Glutamatergic neuron (in vitro differentiated cells): ENCODE results near the gene HYAL1. TPM values are rescaled to one million over a fixed set of nuclear protein-coding genes. Genes with fewer than 3 reads are reported as not detected.

Experiments
- DNase-seq: peaks from one replicate; pipeline ENCODE4 v3.0.0; 2022
- H3K27ac Mint-ChIP-seq: one replicate; pipeline ENCODE4 v1.8.0; 2020; ENCODE audit warnings: mild to moderate bottlenecking, mixed read lengths, inconsistent platforms; ENCODE audit not compliant: unreplicated experiment
- H3K27me3 Mint-ChIP-seq: one replicate; pipeline ENCODE4 v1.8.0; 2020; ENCODE audit warnings: mild to moderate bottlenecking, moderate library complexity, mixed read lengths, inconsistent platforms; ENCODE audit not compliant: unreplicated experiment
- H3K36me3 Mint-ChIP-seq: one replicate; pipeline ENCODE4 v1.8.0; 2020; ENCODE audit warnings: mild to moderate bottlenecking, mixed read lengths, inconsistent platforms; ENCODE audit not compliant: unreplicated experiment
- H3K4me1 Mint-ChIP-seq: one replicate; pipeline ENCODE4 v1.8.0; 2020; ENCODE audit warnings: mild to moderate bottlenecking, low read depth, mixed read lengths, inconsistent platforms; ENCODE audit not compliant: unreplicated experiment
- H3K4me3 Mint-ChIP-seq: one replicate; pipeline ENCODE4 v1.8.0; 2020; ENCODE audit warnings: mild to moderate bottlenecking, mixed read lengths, inconsistent platforms; ENCODE audit not compliant: unreplicated experiment
- H3K9me3 Mint-ChIP-seq: one replicate; pipeline ENCODE4 v1.8.0; 2020; ENCODE audit warnings: mild to moderate bottlenecking, moderate library complexity, mixed read lengths, inconsistent platforms; ENCODE audit not compliant: unreplicated experiment
- total RNA-seq: library from RNA; stranded (reverse); fragmentation: NEBNext Ultra II Directional; extraction: Animal tissue kit (Norgen Biotek cat#: 25700); gene quantifications from one replicate; pipeline ENCODE4 v1.2.1, GENCODE V29; 2021; ENCODE audit not compliant: unreplicated experiment
- TF ChIP-seq, protein P1 (sequence below): fragments of 200-600 bp; sonication (generic); IDR thresholded peaks from one replicate; pipeline ENCODE4 v1.5.0; 2021; ENCODE audit not compliant: partially characterized antibody, unreplicated experiment

The HYAL1 gene
- total RNA-seq, 1 donor from 2014 or later = 0.96 TPM

DNA sequence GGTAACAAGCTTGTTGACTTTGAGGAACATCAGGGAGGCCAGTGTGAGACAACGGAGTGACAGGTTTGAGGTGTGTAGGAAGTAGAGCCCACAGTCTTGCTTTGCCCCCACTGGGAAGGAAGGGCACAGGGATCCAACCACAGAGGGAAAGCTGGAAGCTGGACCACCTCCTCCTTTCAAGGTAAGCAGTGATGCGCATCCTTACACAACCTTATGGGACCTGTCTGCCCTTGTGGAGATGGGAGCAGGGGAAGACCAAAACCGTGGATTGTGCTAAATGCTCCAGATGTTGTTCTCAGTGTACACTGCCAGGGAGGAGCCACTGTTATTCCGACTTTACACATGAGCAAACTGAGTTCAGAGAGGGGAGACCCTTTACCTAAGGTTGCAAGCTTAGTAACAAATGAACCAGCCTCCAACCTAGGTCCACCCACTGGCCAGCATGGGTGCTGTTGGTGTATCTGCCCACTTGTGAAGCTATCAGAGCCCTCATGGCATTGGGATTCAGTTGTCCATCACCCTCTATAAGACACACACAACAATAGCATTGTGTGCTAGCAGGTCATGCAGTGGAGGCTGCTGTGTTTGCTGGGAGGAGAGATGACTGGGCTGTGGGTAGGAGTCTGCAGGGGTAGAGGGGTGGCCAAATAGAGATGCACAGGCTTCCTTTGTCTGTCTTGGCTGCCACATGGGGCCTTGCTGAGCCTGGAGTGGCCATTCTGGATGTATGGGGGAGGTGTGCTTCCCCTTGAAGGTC lies 25.1 kb downstream of the HYAL1 start:
- Mint-ChIP-seq H3K27ac (no peak overlapping the region), H3K36me3 (no peaks in the 10 kb centered on the region), H3K4me1 (no peaks in the 10 kb centered on the region), H3K9me3 (peaks cover 4% of the 10 kb centered on the region), H3K27me3 (peaks cover 12% of the 10 kb centered on the region), H3K4me3 (no peak overlapping the region)
- TF ChIP-seq, protein P1, sequence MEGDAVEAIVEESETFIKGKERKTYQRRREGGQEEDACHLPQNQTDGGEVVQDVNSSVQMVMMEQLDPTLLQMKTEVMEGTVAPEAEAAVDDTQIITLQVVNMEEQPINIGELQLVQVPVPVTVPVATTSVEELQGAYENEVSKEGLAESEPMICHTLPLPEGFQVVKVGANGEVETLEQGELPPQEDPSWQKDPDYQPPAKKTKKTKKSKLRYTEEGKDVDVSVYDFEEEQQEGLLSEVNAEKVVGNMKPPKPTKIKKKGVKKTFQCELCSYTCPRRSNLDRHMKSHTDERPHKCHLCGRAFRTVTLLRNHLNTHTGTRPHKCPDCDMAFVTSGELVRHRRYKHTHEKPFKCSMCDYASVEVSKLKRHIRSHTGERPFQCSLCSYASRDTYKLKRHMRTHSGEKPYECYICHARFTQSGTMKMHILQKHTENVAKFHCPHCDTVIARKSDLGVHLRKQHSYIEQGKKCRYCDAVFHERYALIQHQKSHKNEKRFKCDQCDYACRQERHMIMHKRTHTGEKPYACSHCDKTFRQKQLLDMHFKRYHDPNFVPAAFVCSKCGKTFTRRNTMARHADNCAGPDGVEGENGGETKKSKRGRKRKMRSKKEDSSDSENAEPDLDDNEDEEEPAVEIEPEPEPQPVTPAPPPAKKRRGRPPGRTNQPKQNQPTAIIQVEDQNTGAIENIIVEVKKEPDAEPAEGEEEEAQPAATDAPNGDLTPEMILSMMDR = no peak
- no peak for DNase-seq

DNA sequence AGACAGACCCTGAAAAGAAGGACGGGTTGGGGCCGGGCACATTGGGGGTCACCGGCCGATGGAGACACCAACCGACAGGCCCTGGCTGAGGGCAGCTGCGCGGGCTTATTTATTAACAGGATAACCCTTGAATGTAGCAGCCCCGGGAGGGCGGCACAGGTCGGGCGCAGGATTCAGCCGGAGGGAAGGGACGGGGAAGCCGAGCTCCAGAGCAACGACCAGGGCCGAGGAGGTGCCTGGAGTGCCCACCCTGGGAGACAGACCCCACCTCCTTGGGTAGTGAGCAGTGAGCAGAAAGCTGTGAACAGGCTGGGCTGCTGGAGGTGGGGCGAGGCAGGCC lies 26.6 kb downstream of the HYAL1 start:
- peaks cover 10% of the 10 kb centered on the region for H3K27me3 Mint-ChIP-seq

DNA sequence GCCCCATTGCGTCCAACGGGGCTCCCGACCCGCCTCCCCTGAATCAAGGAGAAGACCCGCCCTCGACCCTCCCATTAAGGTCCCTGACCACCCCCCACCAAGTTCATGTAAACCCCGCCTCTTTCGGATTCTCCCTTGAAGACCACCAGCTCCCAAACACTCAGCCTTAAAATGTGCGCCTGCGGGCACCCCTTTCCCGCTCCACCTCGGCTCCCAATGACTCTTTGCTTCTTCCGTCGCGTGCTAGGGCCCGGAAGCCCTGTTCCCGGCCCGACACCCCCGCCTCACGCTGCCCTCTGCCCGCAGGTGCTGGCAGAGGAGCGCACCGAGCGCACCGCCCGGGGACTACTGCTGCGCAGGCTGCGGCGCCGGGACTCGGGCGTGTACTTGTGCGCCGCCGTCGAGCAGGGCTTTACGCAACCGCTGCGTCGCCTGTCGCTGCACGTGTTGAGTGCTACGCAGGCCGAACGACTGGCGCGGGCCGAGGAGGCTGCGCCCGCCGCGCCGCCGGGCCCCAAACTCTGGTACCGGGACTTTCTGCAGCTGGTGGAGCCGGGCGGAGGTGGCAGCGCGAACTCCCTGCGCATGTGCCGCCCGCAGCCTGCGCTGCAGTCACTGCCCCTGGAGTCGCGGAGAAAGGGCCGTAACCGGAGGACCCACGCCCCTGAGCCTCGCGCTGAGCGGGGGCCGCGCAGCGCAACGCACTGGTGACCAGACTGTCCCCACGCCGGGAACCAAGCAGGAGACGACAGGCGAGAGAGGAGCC lies 27.2 kb downstream of the HYAL1 start:
- peaks cover 16% of the 10 kb centered on the region for H3K27me3 Mint-ChIP-seq
- H3K27ac Mint-ChIP-seq = no peak overlapping the region
- no peak overlapping the region for H3K4me3 Mint-ChIP-seq

More for the DNA sequence above, 26.6 kb downstream of the HYAL1 start:
- H3K36me3 Mint-ChIP-seq = no peaks in the 10 kb centered on the region
- H3K9me3 Mint-ChIP-seq = peaks cover 4% of the 10 kb centered on the region
- H3K4me1 Mint-ChIP-seq = peaks cover 2% of the 10 kb centered on the region
- TF ChIP-seq, protein P1 = no peak
- H3K27ac Mint-ChIP-seq = no peak overlapping the region
- no peak overlapping the region for H3K4me3 Mint-ChIP-seq
- no peak for DNase-seq

DNA sequence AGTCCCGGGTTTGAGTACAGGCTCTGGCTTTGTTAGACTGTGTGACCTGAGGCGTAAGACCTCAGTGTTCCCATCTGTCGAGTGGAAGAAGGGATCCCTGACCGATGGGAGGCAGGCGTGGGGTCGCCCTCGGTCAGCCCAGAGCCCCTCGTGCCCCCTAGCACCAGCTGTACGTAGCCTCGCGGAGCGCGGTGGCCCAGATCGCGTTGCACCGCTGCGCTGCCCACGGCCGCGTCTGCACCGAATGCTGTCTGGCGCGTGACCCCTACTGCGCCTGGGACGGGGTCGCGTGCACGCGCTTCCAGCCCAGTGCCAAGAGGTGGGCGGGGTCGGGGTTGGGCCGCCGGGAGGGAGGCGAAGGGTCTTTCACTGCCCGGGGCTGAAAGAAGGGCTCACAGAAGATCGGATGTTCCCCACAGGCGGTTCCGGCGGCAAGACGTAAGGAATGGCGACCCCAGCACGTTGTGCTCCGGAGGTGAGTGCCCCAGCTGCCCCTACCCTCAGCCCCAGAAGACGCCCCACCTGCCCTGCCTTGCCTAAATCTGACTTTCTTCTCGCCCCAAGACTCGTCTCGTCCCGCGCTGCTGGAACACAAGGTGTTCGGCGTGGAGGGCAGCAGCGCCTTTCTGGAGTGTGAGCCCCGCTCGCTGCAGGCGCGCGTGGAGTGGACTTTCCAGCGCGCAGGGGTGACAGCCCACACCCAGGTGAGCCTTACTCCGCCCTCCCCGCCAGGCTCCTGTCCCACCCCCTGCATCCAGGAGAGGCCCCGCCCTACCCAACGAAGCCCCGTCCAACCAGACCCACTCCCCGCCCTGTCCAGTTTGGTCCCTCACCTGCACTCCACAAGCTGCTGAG lies 28.0 kb downstream of the HYAL1 start:
- Mint-ChIP-seq H3K27ac (no peak overlapping the region), H3K4me1 (peaks cover 2% of the 10 kb centered on the region), H3K9me3 (peaks cover 4% of the 10 kb centered on the region), H3K27me3 (peaks cover 16% of the 10 kb centered on the region), H3K36me3 (no peaks in the 10 kb centered on the region), H3K4me3 (peak overlapping the region; percentile 49)
- no peak for DNase-seq
- TF ChIP-seq, protein P1 = no peak

More for the DNA sequence above, 27.2 kb downstream of the HYAL1 start:
- peaks cover 2% of the 10 kb centered on the region for H3K4me1 Mint-ChIP-seq
- no peak for DNase-seq
- peaks cover 4% of the 10 kb centered on the region for H3K9me3 Mint-ChIP-seq
- H3K36me3 Mint-ChIP-seq = no peaks in the 10 kb centered on the region
- TF ChIP-seq, protein P1 = no peak
